ENCODE results near the gene AGO4.
"Not testable (repeated sequence)": the region's sequence is repeated elsewhere in the genome, so short reads cannot be mapped to it uniquely, and the experiment has no call there.

Gene AGO4

GRCh38 chr1:35810096-35810881, 2.5 kb downstream of the AGO4 start:
- DNase-seq (ENCODE audit: extremely low read depth in 1 of 2, low read depth in 1 of 2), result no peak

- not testable (repeated sequence) for DNase-seq (ENCODE audit: extremely low read depth in 1 of 2, low read depth in 1 of 2)
Measured at GRCh38 chr1:35812754-35813153, 4.9 kb downstream of the AGO4 start.

- DNase-seq (ENCODE audit: extremely low read depth in 1 of 2, low read depth in 1 of 2), result no peak
Measured at GRCh38 chr1:35825255-35825654, 17.4 kb downstream of the AGO4 start.

- DNase-seq (ENCODE audit: extremely low read depth in 1 of 2, low read depth in 1 of 2), result no peak
Measured at GRCh38 chr1:35832276-35832905, 24.6 kb downstream of the AGO4 start.

- DNase-seq (ENCODE audit: extremely low read depth in 1 of 2, low read depth in 1 of 2), result no peak
Measured at GRCh38 chr1:35833395-35833794, 25.6 kb downstream of the AGO4 start.

- DNase-seq (ENCODE audit: extremely low read depth in 1 of 2, low read depth in 1 of 2), result no peak
Measured at GRCh38 chr1:35834218-35834617, 26.4 kb downstream of the AGO4 start.

- no peak for DNase-seq (ENCODE audit: extremely low read depth in 1 of 2, low read depth in 1 of 2)
Measured at GRCh38 chr1:35835398-35835797, 27.6 kb downstream of the AGO4 start.

- no peak for DNase-seq (ENCODE audit: extremely low read depth in 1 of 2, low read depth in 1 of 2)
Measured at GRCh38 chr1:35836734-35837133, 28.9 kb downstream of the AGO4 start.

- no peak for DNase-seq (ENCODE audit: extremely low read depth in 1 of 2, low read depth in 1 of 2)
Measured at GRCh38 chr1:35838693-35839245, 31.0 kb downstream of the AGO4 start.

- no peak for DNase-seq (ENCODE audit: extremely low read depth in 1 of 2, low read depth in 1 of 2)
Measured at GRCh38 chr1:35844826-35845225, 37.0 kb downstream of the AGO4 start.

- no peak for DNase-seq (ENCODE audit: extremely low read depth in 1 of 2, low read depth in 1 of 2)
Measured at GRCh38 chr1:35845766-35846165, 38.0 kb downstream of the AGO4 start.

GRCh38 chr1:35847935-35848565, 40.2 kb downstream of the AGO4 start:
- DNase-seq (ENCODE audit: extremely low read depth in 1 of 2, low read depth in 1 of 2), result no peak

GRCh38 chr1:35850051-35850450, 42.2 kb downstream of the AGO4 start:
- no peak for DNase-seq (ENCODE audit: extremely low read depth in 1 of 2, low read depth in 1 of 2)

GRCh38 chr1:35850716-35851115, 42.9 kb downstream of the AGO4 start:
- no peak for DNase-seq (ENCODE audit: extremely low read depth in 1 of 2, low read depth in 1 of 2)

GRCh38 chr1:35851132-35851869, 43.5 kb downstream of the AGO4 start:
- no peak for DNase-seq (ENCODE audit: extremely low read depth in 1 of 2, low read depth in 1 of 2)

- no peak for DNase-seq (ENCODE audit: extremely low read depth in 1 of 2, low read depth in 1 of 2)
Measured at GRCh38 chr1:35852241-35852640, 44.4 kb downstream of the AGO4 start.

- no peak for DNase-seq (ENCODE audit: extremely low read depth in 1 of 2, low read depth in 1 of 2)
Measured at GRCh38 chr1:35854989-35855700, 47.3 kb downstream of the AGO4 start.

GRCh38 chr1:35856964-35857363, 49.1 kb downstream of the AGO4 start:
- DNase-seq (ENCODE audit: extremely low read depth in 1 of 2, low read depth in 1 of 2), result no peak

- DNase-seq (ENCODE audit: extremely low read depth in 1 of 2, low read depth in 1 of 2), result no peak
Measured at GRCh38 chr1:35857830-35858229, 50.0 kb downstream of the AGO4 start.

- no peak for DNase-seq (ENCODE audit: extremely low read depth in 1 of 2, low read depth in 1 of 2)
Measured at GRCh38 chr1:35860696-35861095, 52.9 kb downstream of the AGO4 start.
